Subcutaneous abdominal adipose tissue (tissue), 5 donors: ENCODE measurements around the gene PLEKHM2.
A peak's percentile ranks its signal among the peaks of the same experiment; 100 is the strongest.

Experiments
- H3K27ac ChIP-seq: one replicate; pipeline ENCODE4 v1.7.0; 2013; ENCODE audit warnings: low read depth, mild to moderate bottlenecking, inconsistent platforms, low read length, moderate library complexity
- H3K27me3 ChIP-seq, 5 donors: one replicate each; pipeline ENCODE4 v1.7.0; 2013; ENCODE audit warnings: low read length in 5 of 5, inconsistent platforms in 1 of 5; ENCODE audit not compliant: control insufficient read depth in 5 of 5, insufficient read depth in 4 of 5
- H3K36me3 ChIP-seq, 5 donors: one replicate each; pipeline ENCODE4 v1.7.0; 2013; ENCODE audit warnings: low read length in 5 of 5; ENCODE audit not compliant: control insufficient read depth in 5 of 5, insufficient read depth in 5 of 5
- H3K4me1 ChIP-seq, 5 donors: one replicate each; pipeline ENCODE4 v1.7.0; 2013; ENCODE audit warnings: low read length in 5 of 5, mild to moderate bottlenecking in 3 of 5, moderate library complexity in 1 of 5; ENCODE audit not compliant: control insufficient read depth in 5 of 5, insufficient read depth in 5 of 5
- H3K4me3 ChIP-seq, 5 donors: one replicate each; pipeline ENCODE4 v1.7.0; 2013; ENCODE audit warnings: low read length in 5 of 5, low read depth in 1 of 5
- H3K9ac ChIP-seq, 5 donors: one replicate each; pipeline ENCODE4 v1.7.0; 2013; ENCODE audit warnings: low read length in 5 of 5, mild to moderate bottlenecking in 4 of 5, moderate library complexity in 3 of 5
- H3K9me3 ChIP-seq, 5 donors: one replicate each; pipeline ENCODE4 v1.7.0; 2013; ENCODE audit warnings: low read length in 5 of 5; ENCODE audit not compliant: control insufficient read depth in 5 of 5
- donor health status: healthy.
- donor health status: healthy.
- donor health status: healthy.
- donor health status: healthy.
- donor health status: healthy.

The PLEKHM2 gene

GRCh38 chr1:15707239-15707925 lies 23.3 kb downstream of the PLEKHM2 start:
- no peak overlapping the region for H3K27ac ChIP-seq
- H3K4me1 ChIP-seq = peaks cover 7 to 33% (median 25%) of the 10 kb centered on the region in 5 donors
- no peaks in the 10 kb centered on the region for H3K27me3 ChIP-seq
- H3K4me3 ChIP-seq = no peak overlapping the region
- no peak overlapping the region for H3K9ac ChIP-seq
- no peaks in the 10 kb centered on the region for H3K9me3 ChIP-seq
- H3K36me3 ChIP-seq = peaks cover 0 to 12% (median 9%) of the 10 kb centered on the region in 5 donors

- Histone ChIP-seq H3K9me3 (no peaks in the 10 kb centered on the region), H3K27me3 (no peaks in the 10 kb centered on the region), H3K9ac (no peak overlapping the region), H3K36me3 (peaks cover 0 to 12% (median 9%) of the 10 kb centered on the region in 5 donors), H3K4me1 (peaks cover 3 to 24% (median 17%) of the 10 kb centered on the region in 5 donors), H3K27ac (no peak overlapping the region), H3K4me3 (no peak overlapping the region)
These were observed 24.5 kb downstream of the PLEKHM2 start for GRCh38 chr1:15708486-15709137.

- H3K27me3 ChIP-seq = no peaks in the 10 kb centered on the region
- peaks cover 0 to 12% (median 9%) of the 10 kb centered on the region in 5 donors for H3K36me3 ChIP-seq
- H3K9ac ChIP-seq = no peak overlapping the region
- peaks cover 0 to 20% (median 13%) of the 10 kb centered on the region in 5 donors for H3K4me1 ChIP-seq
- H3K27ac ChIP-seq = no peak overlapping the region
- no peaks in the 10 kb centered on the region for H3K9me3 ChIP-seq
- no peak overlapping the region for H3K4me3 ChIP-seq
These were observed 25.1 kb downstream of the PLEKHM2 start for GRCh38 chr1:15709226-15709625.

GRCh38 chr1:15712168-15712567 lies 28.0 kb downstream of the PLEKHM2 start:
- no peaks in the 10 kb centered on the region for H3K9me3 ChIP-seq
- H3K27ac ChIP-seq = no peak overlapping the region
- peaks cover 0 to 17% (median 14%) of the 10 kb centered on the region in 5 donors for H3K36me3 ChIP-seq
- no peak overlapping the region for H3K9ac ChIP-seq
- peaks cover 0 to 16% (median 13%) of the 10 kb centered on the region in 5 donors for H3K4me1 ChIP-seq
- H3K4me3 ChIP-seq = no peak overlapping the region
- H3K27me3 ChIP-seq = no peaks in the 10 kb centered on the region

GRCh38 chr1:15714406-15715136 lies 30.5 kb downstream of the PLEKHM2 start:
- H3K27ac ChIP-seq = no peak overlapping the region
- peaks cover 2 to 40% (median 33%) of the 10 kb centered on the region in 5 donors for H3K36me3 ChIP-seq
- H3K9ac ChIP-seq = peak overlapping the region in 1 of 5 donors; percentile 56
- peaks cover 0 to 18% (median 9%) of the 10 kb centered on the region in 5 donors for H3K4me1 ChIP-seq
- no peaks in the 10 kb centered on the region for H3K27me3 ChIP-seq
- H3K9me3 ChIP-seq = no peaks in the 10 kb centered on the region
- H3K4me3 ChIP-seq = peak overlapping the region in 1 of 5 donors; percentile 40

GRCh38 chr1:15717418-15718125 lies 33.5 kb downstream of the PLEKHM2 start:
- H3K27ac ChIP-seq = no peak overlapping the region
- H3K9ac ChIP-seq = no peak overlapping the region
- peaks cover 0 to 23% (median 9%) of the 10 kb centered on the region in 5 donors for H3K4me1 ChIP-seq
- no peaks in the 10 kb centered on the region for H3K27me3 ChIP-seq
- no peak overlapping the region for H3K4me3 ChIP-seq
- peaks cover 2 to 66% (median 57%) of the 10 kb centered on the region in 5 donors for H3K36me3 ChIP-seq
- no peaks in the 10 kb centered on the region for H3K9me3 ChIP-seq

GRCh38 chr1:15718199-15718601 lies 34.1 kb downstream of the PLEKHM2 start:
- Histone ChIP-seq H3K4me1 (peaks cover 0 to 29% (median 15%) of the 10 kb centered on the region in 5 donors), H3K36me3 (peaks cover 2 to 72% (median 60%) of the 10 kb centered on the region in 5 donors), H3K9ac (no peak overlapping the region), H3K9me3 (no peaks in the 10 kb centered on the region), H3K27me3 (no peaks in the 10 kb centered on the region), H3K4me3 (no peak overlapping the region), H3K27ac (no peak overlapping the region)

- H3K27ac ChIP-seq = no peak overlapping the region
- H3K27me3 ChIP-seq = no peaks in the 10 kb centered on the region
- no peaks in the 10 kb centered on the region for H3K9me3 ChIP-seq
- no peak overlapping the region for H3K4me3 ChIP-seq
- no peak overlapping the region for H3K9ac ChIP-seq
- peaks cover 2 to 82% (median 64%) of the 10 kb centered on the region in 5 donors for H3K36me3 ChIP-seq
- peaks cover 0 to 31% (median 16%) of the 10 kb centered on the region in 5 donors for H3K4me1 ChIP-seq
These were observed 35.4 kb downstream of the PLEKHM2 start for GRCh38 chr1:15719381-15720120.

- H3K36me3 ChIP-seq = peaks cover 2 to 94% (median 77%) of the 10 kb centered on the region in 5 donors
- H3K27ac ChIP-seq = no peak overlapping the region
- no peak overlapping the region for H3K4me3 ChIP-seq
- H3K9ac ChIP-seq = no peak overlapping the region
- H3K27me3 ChIP-seq = no peaks in the 10 kb centered on the region
- H3K4me1 ChIP-seq = peaks cover 0 to 25% (median 11%) of the 10 kb centered on the region in 5 donors
- H3K9me3 ChIP-seq = no peaks in the 10 kb centered on the region
These were observed 36.7 kb downstream of the PLEKHM2 start for GRCh38 chr1:15720861-15721260.
